ENCODE data around the gene DPM1. TPM values are rescaled to one million over a fixed set of nuclear protein-coding genes. Genes with fewer than 3 reads are reported as not detected.

DPM1 gene
- total RNA-seq, 1 experiment from 2014 or later = 65.5 TPM

DNA sequence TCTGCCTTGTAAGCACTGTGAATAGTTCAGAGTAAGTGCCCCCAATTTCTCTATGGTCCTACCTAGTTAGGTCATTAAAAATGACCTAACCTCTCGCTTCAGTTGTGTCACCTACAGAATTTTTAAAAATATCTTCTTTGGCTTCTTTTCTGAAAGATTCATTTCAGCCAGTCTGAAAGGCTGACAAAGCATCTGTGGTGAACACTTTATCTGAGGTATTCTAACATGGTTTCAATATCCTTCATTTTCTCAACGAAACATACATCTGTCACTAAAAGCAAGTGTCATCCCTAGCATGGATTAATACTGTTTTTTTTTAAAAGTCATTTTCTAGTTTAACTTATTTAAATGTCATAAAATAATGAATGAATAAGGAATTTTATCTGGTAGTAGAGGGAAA lies 5.1 kb downstream of the DPM1 start (continued):
- TF ChIP-seq ELF1 (IDR thresholded peaks at IDR 0.05; ENCODE audit: borderline replicate concordance, low read depth) = no peak
- TF ChIP-seq CEBPB (IDR thresholded peaks at IDR 0.05; ENCODE audit: low read depth) = no peak
- no peak for TF ChIP-seq EZH2phosphoT487 (IDR thresholded peaks at IDR 0.05; ENCODE audit: borderline replicate concordance)
- TF ChIP-seq, protein P1, sequence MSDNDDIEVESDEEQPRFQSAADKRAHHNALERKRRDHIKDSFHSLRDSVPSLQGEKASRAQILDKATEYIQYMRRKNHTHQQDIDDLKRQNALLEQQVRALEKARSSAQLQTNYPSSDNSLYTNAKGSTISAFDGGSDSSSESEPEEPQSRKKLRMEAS (IDR thresholded peaks at IDR 0.05) = no peak
- no peak for TF ChIP-seq TCF7L2 (IDR thresholded peaks at IDR 0.05; ENCODE audit: borderline replicate concordance, extremely low read depth, insufficient read depth, insufficient read length)
- no peak for TF ChIP-seq SIN3A (IDR thresholded peaks at IDR 0.05; ENCODE audit: low read depth)
- no peak for TF ChIP-seq JUND (IDR thresholded peaks at IDR 0.05)

DNA sequence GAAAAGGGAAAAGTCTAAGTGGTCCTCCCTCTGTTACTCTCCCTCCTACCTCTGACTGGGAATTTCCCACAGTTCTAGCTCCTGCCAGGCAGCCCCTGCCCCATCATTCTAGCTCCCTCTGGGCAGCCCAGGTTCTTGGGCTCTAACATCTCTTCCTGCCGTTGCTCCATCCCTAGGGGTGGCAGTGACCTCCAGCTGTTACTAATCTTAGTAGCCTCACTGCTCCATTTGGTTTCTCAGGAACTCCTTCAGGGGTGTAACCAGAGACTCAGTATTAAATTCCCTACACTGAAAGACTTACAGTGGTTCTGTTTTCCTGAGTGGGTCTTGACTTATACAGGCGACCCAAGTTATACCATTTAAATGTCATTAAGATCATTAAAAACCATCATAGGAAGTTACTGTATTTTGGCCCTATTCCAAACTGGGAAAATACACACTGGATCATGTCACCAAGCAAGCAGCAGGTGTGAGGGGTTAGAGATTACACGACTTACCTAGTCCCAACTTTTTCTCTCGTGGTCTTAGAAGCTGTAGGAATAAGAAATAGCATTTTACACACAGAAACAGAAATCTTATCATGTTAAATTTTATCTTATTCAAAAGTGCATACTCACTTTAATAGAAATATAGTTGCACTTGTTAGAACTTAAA lies 10.1 kb downstream of the DPM1 start:
- Histone ChIP-seq H3K79me2 (ENCODE audit: insufficient read depth, low read length) (peaks cover 78% of the 10 kb centered on the region), H3K9me2 (ENCODE audit: insufficient read depth) (no peaks in the 10 kb centered on the region), H3K4me1 (ENCODE audit: control insufficient read depth in 1 of 2, insufficient read depth in 2 of 2, low read length in 2 of 2) (peaks cover 2 to 12% of the 10 kb centered on the region in 2 experiments; a peak in 3 of 4 replicates), H3K27ac (ENCODE audit: low read depth, low read length) (no peak overlapping the region), H2AFZ (ENCODE audit: low read depth, low read length, poor library complexity, severe bottlenecking) (no peak overlapping the region), H3K9me3 (ENCODE audit: control insufficient read depth in 1 of 2, insufficient read depth in 1 of 2, low read depth in 1 of 2, low read length in 2 of 2) (no peaks in the 10 kb centered on the region), H3K4me2 (ENCODE audit: low read length) (no peak overlapping the region), H3K36me3 (ENCODE audit: control insufficient read depth in 1 of 2, insufficient read depth in 2 of 2, low read length in 2 of 2) (peaks cover 53 to 72% of the 10 kb centered on the region in 2 experiments), H4K20me1 (ENCODE audit: insufficient read depth) (peaks cover 5% of the 10 kb centered on the region; the same call in 1 of the 2 replicates), H3K27me3 (ENCODE audit: insufficient read depth, low read length) (no peaks in the 10 kb centered on the region), H3K4me3 (replicated peaks in 1 of 2; ENCODE audit: low read depth in 1 of 2, low read length in 2 of 2) (no peak overlapping the region), H3K9ac (ENCODE audit: low read length) (no peak overlapping the region)
- ChIA-PET POLR2A (no interaction called here), CTCF (interaction anchor here (1.5 kb wide), 1 partner anchor 19 kb away, joined by 3 read pairs; no protein-coding TSS in a partner anchor), RAD21 (ENCODE audit: low non-redundant PET in 1 of 2, low total read pairs in 2 of 2, uncharacterized antibody in 2 of 2, unreplicated experiment in 2 of 2) (no interaction called here)
- BruUV-seq (replicated peaks) = no TSS peak
- intact Hi-C loops (cut with micrococcal nuclease) = no loop called here
- ATAC-seq (no peak), DNase-seq (ENCODE audit: low read depth, low spot score) (no peak)
- no peak for TF ChIP-seq CEBPB (IDR thresholded peaks at IDR 0.05; ENCODE audit: low read depth)
- no peak for TF ChIP-seq ZBTB33 (IDR thresholded peaks at IDR 0.05; ENCODE audit: extremely low read depth, insufficient replicate concordance, low read length)
- TF ChIP-seq CBX3 (IDR thresholded peaks at IDR 0.05; ENCODE audit: low read depth) = no peak
- TF ChIP-seq EZH2phosphoT487 (IDR thresholded peaks at IDR 0.05; ENCODE audit: borderline replicate concordance) = no peak
- no peak for TF ChIP-seq ZFX (IDR thresholded peaks at IDR 0.05)
- no peak for TF ChIP-seq EGR1 (IDR thresholded peaks at IDR 0.05; ENCODE audit: low read depth)
- TF ChIP-seq, protein P2, sequence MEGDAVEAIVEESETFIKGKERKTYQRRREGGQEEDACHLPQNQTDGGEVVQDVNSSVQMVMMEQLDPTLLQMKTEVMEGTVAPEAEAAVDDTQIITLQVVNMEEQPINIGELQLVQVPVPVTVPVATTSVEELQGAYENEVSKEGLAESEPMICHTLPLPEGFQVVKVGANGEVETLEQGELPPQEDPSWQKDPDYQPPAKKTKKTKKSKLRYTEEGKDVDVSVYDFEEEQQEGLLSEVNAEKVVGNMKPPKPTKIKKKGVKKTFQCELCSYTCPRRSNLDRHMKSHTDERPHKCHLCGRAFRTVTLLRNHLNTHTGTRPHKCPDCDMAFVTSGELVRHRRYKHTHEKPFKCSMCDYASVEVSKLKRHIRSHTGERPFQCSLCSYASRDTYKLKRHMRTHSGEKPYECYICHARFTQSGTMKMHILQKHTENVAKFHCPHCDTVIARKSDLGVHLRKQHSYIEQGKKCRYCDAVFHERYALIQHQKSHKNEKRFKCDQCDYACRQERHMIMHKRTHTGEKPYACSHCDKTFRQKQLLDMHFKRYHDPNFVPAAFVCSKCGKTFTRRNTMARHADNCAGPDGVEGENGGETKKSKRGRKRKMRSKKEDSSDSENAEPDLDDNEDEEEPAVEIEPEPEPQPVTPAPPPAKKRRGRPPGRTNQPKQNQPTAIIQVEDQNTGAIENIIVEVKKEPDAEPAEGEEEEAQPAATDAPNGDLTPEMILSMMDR (IDR thresholded peaks at IDR 0.05 in 2 of 3, conservative IDR thresholded peaks at IDR 0.05 in 1 of 3; ENCODE audit: borderline replicate concordance in 1 of 3, insufficient read depth in 1 of 3, low read depth in 2 of 3, low read length in 2 of 3) = no peak
- TF ChIP-seq, protein P3, sequence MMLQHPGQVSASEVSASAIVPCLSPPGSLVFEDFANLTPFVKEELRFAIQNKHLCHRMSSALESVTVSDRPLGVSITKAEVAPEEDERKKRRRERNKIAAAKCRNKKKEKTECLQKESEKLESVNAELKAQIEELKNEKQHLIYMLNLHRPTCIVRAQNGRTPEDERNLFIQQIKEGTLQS (IDR thresholded peaks at IDR 0.05) = no peak
- TF ChIP-seq ZNF274 (IDR thresholded peaks at IDR 0.05; ENCODE audit: low read depth, low read length) = no peak
- TF ChIP-seq, protein P1 (IDR thresholded peaks at IDR 0.05) = no peak
- TF ChIP-seq TCF7L2 (IDR thresholded peaks at IDR 0.05; ENCODE audit: borderline replicate concordance, extremely low read depth, insufficient read depth, insufficient read length) = no peak
- no peak for TF ChIP-seq YY1 (IDR thresholded peaks at IDR 0.05; ENCODE audit: extremely low read depth, insufficient replicate concordance, low read depth, low read length)

Measured in HCT116 (cell line).